Activated CD8-positive, alpha-beta T cell treated with anti-CD3 and anti-CD28 coated beads for 36 hours (primary cell): ENCODE data around the gene NELFB. TPM values are rescaled to one million over a fixed set of nuclear protein-coding genes. Genes with fewer than 3 reads are reported as not detected.

ENCODE experiments used
- ATAC-seq: fragments of 200-7000 bp; cut with Tn5 transposase; one replicate; pipeline ENCODE4 v1.10.0; 2021; ENCODE audit warnings: mild to moderate bottlenecking, moderate library complexity
- CTCF ChIA-PET: fragments of 350-600 bp; sonication (Branson Sonifier 250); formaldehyde crosslinking; loops from one replicate; lab custom pipeline; 2021; ENCODE audit warnings: antibody characterized with exemption; lab: Charles Lee
- POLR2A ChIA-PET: fragments of 350-600 bp; sonication (Branson Sonifier 250); formaldehyde crosslinking; loops from one replicate; lab custom pipeline; 2021; ENCODE audit warnings: antibody characterized with exemption; lab: Charles Lee
- DNase-seq: peaks from one replicate; pipeline ENCODE4 v3.0.0-alpha.2; 2020
- H3K27ac Mint-ChIP-seq: one replicate; pipeline ENCODE4 v1.8.0; 2021; ENCODE audit warnings: mild to moderate bottlenecking, mixed read lengths
- H3K27me3 Mint-ChIP-seq: one replicate; pipeline ENCODE4 v1.8.0; 2021; ENCODE audit warnings: mixed read lengths
- H3K36me3 Mint-ChIP-seq: one replicate; pipeline ENCODE4 v1.8.0; 2021; ENCODE audit warnings: low read depth, mixed read lengths
- H3K4me1 Mint-ChIP-seq: one replicate; pipeline ENCODE4 v1.8.0; 2021; ENCODE audit warnings: low read depth, mixed read lengths
- H3K4me3 Mint-ChIP-seq: one replicate; pipeline ENCODE4 v1.8.0; 2021; ENCODE audit warnings: mild to moderate bottlenecking, moderate library complexity, mixed read lengths
- H3K9me3 Mint-ChIP-seq: one replicate; pipeline ENCODE4 v1.8.0; 2021; ENCODE audit warnings: mixed read lengths
- intact Hi-C: fragments of 100-400 bp; cut with micrococcal nuclease; formaldehyde crosslinking; loops from one replicate; pipeline ENCODE4 v1.10.0; 2022
- total RNA-seq, 2 experiments: library from RNA; stranded (reverse); gene quantifications; one replicate each; pipeline ENCODE4 v1.2.3, GENCODE V29; 2021
- TF ChIP-seq, protein P1 (sequence below): fragments of 200-600 bp; IDR thresholded peaks from one replicate; pipeline ENCODE4 v1.8.0; 2022; ENCODE audit warnings: antibody characterized with exemption, mild to moderate bottlenecking

NELFB gene
- total RNA-seq, 2 experiments from 2014 or later, result 50.9 to 54.3 TPM

DNA sequence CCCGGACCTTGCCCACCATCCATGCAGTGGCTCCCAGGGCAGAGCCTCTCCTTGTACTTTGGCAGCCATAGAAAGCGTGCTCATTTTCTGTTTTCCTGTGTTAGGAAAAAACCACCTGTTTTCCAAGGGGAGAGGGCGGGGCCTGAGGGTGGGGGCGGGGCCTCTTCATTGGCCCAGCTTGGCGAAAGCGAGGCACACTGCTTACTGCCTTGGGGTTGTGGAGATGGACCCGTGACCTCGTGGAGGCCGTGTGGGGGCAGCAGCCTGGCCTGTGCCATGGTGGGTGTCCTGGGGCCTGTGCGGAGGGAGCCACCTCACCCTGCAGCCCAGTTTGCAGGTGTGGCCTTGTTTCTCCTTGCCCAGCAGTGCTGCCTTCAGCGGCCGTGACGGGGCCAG is 18.0 kb downstream of the NELFB start:
- CTCF ChIA-PET, result interaction anchor here (1.2 to 2.6 kb wide), 2 partner anchors 14 to 37 kb away, joined by 4 to 7 read pairs; no protein-coding TSS in a partner anchor
- peaks cover 29% of the 10 kb centered on the region for H3K36me3 Mint-ChIP-seq
- peaks cover 3% of the 10 kb centered on the region for H3K27me3 Mint-ChIP-seq
- no peaks in the 10 kb centered on the region for H3K9me3 Mint-ChIP-seq
- POLR2A ChIA-PET, result no interaction called here
- no peak overlapping the region for H3K4me3 Mint-ChIP-seq
- intact Hi-C loops, result no loop called here
- ATAC-seq (no peak), DNase-seq (no peak)
- H3K4me1 Mint-ChIP-seq, result peaks cover 19% of the 10 kb centered on the region
- H3K27ac Mint-ChIP-seq, result no peak overlapping the region
- TF ChIP-seq, protein P1, sequence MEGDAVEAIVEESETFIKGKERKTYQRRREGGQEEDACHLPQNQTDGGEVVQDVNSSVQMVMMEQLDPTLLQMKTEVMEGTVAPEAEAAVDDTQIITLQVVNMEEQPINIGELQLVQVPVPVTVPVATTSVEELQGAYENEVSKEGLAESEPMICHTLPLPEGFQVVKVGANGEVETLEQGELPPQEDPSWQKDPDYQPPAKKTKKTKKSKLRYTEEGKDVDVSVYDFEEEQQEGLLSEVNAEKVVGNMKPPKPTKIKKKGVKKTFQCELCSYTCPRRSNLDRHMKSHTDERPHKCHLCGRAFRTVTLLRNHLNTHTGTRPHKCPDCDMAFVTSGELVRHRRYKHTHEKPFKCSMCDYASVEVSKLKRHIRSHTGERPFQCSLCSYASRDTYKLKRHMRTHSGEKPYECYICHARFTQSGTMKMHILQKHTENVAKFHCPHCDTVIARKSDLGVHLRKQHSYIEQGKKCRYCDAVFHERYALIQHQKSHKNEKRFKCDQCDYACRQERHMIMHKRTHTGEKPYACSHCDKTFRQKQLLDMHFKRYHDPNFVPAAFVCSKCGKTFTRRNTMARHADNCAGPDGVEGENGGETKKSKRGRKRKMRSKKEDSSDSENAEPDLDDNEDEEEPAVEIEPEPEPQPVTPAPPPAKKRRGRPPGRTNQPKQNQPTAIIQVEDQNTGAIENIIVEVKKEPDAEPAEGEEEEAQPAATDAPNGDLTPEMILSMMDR, result no peak

DNA sequence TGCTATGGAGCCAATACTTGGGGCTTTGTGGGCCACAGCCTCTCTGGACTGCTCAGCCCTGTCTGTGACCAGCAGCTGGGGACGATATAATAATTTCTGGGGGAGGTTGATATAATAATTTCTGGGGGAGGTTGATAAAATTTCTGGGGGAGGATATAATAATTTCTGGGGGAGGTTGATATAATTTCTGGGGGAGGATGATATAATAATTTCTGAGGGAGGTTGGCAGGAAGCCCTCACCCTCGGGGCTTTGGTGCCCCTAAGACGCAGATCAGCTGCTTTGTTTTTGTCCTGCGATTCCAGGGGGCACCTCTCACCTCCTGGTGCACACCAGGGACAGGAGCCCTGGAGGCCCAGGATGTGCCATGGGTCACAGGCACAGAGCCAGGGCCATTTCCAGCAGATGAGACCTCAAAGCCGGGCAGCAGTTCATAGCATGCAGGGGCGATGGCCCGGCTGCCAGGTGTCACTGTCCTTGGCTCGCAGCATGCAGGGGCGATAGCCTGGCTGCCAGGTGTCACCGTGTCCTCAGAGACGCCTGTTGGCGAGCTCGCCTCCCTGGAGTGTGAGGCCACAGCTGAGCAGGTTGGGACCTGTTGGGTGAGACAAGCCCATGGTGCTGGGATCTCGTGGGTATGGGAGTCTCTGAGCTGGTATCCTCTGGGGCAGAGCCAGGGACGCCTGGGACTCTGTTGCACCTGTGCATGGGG is 18.6 kb downstream of the NELFB start:
- ChIA-PET POLR2A (interaction anchor here (1.2 to 1.6 kb wide), 2 partner anchors 9 to 18 kb away, joined by 5 to 8 read pairs; no protein-coding TSS in a partner anchor), CTCF (interaction anchor here (1.1 to 2.6 kb wide), 3 partner anchors 12 to 37 kb away, joined by 4 to 7 read pairs (median 4); no protein-coding TSS in a partner anchor)
- TF ChIP-seq, protein P1, result no peak
- ATAC-seq, result no peak
- intact Hi-C loops, result no loop called here
- Mint-ChIP-seq H3K9me3 (no peaks in the 10 kb centered on the region), H3K4me3 (no peak overlapping the region), H3K27ac (no peak overlapping the region), H3K27me3 (peaks cover 3% of the 10 kb centered on the region), H3K36me3 (peaks cover 25% of the 10 kb centered on the region), H3K4me1 (peaks cover 19% of the 10 kb centered on the region)
- DNase-seq, result no peak

DNA sequence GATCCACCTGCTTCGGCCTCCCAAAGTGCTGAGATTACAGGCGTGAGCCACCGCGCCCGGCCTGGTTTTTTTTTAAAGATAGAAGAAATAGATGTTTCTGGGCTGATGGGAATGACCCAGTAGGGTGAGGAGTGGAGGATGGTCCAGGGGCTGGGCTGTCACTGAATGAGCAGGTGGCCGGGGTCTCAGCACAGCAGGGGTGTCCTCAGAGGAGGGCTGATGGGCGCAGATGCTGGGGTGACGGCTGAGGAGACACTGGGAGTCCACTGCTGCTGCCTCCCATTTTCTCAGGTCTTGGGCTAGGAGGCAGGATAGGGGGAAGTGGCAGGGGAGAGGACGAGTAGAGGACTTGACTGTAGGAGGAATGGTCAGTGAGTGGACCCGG is 20.1 kb downstream of the NELFB start:
- no peak overlapping the region for H3K4me3 Mint-ChIP-seq
- ChIA-PET CTCF (no interaction called here), POLR2A (interaction anchor here (1.2 to 1.6 kb wide), 2 partner anchors 10 to 19 kb away, joined by 5 to 8 read pairs; no protein-coding TSS in a partner anchor)
- H3K27me3 Mint-ChIP-seq, result peaks cover 3% of the 10 kb centered on the region
- H3K27ac Mint-ChIP-seq, result no peak overlapping the region
- peaks cover 19% of the 10 kb centered on the region for H3K4me1 Mint-ChIP-seq
- DNase-seq (no peak), ATAC-seq (no peak)
- no peaks in the 10 kb centered on the region for H3K9me3 Mint-ChIP-seq
- intact Hi-C loops, result no loop called here
- TF ChIP-seq, protein P1, result no peak
- peaks cover 15% of the 10 kb centered on the region for H3K36me3 Mint-ChIP-seq

DNA sequence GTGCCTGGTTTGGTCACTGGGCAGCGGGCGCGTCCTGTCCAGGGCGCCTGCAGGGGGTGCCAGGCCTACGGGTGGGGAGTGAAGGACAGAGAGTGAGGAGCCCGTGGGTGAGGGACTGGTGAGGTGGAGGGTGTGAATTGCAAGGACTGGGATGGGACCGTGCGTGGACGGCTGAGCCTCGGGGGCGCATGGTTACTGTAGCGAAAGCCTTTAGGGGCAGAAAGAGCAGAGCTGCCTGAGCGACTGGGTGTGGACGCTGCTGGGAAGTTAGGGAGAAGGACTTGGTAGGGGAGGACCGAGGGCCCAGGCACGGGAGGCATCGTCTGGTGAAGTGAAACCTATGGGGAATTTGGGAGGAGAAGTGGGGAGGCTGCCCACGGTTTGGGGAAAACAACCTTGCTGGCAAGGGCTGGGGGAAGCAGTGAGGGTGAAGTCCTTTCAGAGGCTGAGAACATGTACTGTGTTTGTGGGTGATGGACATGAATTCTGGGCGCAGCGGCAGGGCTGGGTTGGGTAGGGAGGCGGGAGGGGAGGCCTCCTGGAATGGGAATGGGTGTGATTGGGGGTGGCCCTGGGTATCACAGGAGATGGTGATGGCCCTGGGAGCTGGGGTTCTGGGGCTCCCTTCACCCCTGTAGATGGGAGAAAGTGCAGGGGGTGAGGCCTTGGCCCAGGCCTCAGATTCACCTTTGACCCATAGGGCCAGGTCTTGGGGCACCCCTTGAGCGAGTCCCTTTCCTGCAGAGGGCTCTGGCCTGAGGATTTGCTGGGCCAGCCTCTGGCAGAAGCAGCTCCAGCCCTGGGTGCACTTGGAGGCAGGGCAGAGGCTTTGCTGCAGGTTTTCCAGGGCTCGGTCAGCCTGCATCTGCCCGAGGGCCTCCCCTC is 20.7 kb downstream of the NELFB start:
- H3K4me1 Mint-ChIP-seq, result peaks cover 18% of the 10 kb centered on the region
- H3K4me3 Mint-ChIP-seq, result no peak overlapping the region
- H3K27ac Mint-ChIP-seq, result no peak overlapping the region
- H3K9me3 Mint-ChIP-seq, result no peaks in the 10 kb centered on the region
- ChIA-PET CTCF (interaction anchor here (1.9 kb wide), 1 partner anchor 147 kb away, joined by 4 read pairs; the partner anchor contains the start of genes EXD3 and NOXA1), POLR2A (interaction anchor here (1.0 to 1.6 kb wide), 3 partner anchors 11 to 103 kb away, joined by 3 read pairs; no protein-coding TSS in a partner anchor)
- intact Hi-C loops, result no loop called here
- peaks cover 14% of the 10 kb centered on the region for H3K36me3 Mint-ChIP-seq
- TF ChIP-seq, protein P1, result no peak
- ATAC-seq (no peak), DNase-seq (no peak)
- peaks cover 3% of the 10 kb centered on the region for H3K27me3 Mint-ChIP-seq
